SU-DHL-6 (cell line): Measurements from ENCODE around the gene HSDL1.

Experiments used
- EZH2phosphoT487 ChIP-seq: fragments of 200-600 bp; sonication (generic), shearing (Covaris generic); conservative IDR thresholded peaks from 2 replicates; pipeline ENCODE4 v1.6.1; 2018; ENCODE audit warnings: mild to moderate bottlenecking, antibody characterized with exemption, low read length, moderate library complexity, mixed read lengths
- TF ChIP-seq, protein P1 (sequence below): fragments of 200-600 bp; sonication (generic); IDR thresholded peaks from one replicate; pipeline ENCODE4 v1.5.1; 2017; ENCODE audit warnings: antibody characterized with exemption, mild to moderate bottlenecking, low read length, moderate library complexity; ENCODE audit not compliant: insufficient read depth, poor library complexity, severe bottlenecking

DNA sequence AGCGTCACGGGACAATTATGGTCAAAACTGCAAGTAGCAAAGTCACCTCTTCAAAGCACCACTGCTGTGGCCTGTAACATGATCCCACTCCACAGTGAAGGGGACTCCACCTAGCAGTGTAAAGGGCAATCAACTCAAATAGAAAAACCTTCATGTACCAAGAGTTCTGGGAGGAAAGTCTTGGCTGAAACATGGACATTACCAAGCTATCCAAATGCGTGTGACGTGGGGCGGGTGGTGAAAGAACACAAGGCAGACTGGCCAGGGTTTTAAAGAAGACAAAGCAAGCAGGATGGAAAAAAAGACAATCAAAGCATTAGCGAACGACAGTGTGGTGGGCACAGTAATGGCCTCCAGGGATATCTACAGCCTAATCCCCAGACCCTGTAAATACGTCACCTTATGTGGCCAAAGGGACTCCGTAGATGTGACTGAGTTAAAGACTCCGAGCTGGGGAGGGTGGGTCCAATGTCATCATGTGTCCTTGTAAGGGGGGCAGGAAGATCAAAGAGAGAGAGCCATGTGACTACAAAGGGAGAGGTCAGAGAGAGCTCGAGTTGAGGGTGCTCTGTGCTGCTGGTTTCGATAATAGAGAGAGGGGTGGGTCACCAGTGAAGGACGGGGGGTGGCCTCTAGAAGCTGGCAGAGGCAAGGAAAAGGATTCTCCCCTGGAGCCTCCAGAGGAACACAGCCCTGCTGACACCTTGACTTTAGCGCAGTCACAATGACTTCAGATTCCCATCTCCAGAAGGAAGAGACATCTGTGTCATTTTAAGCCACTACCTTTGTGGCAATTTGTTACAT, 6.0 kb downstream of the HSDL1 start:
- TF ChIP-seq, protein P1, sequence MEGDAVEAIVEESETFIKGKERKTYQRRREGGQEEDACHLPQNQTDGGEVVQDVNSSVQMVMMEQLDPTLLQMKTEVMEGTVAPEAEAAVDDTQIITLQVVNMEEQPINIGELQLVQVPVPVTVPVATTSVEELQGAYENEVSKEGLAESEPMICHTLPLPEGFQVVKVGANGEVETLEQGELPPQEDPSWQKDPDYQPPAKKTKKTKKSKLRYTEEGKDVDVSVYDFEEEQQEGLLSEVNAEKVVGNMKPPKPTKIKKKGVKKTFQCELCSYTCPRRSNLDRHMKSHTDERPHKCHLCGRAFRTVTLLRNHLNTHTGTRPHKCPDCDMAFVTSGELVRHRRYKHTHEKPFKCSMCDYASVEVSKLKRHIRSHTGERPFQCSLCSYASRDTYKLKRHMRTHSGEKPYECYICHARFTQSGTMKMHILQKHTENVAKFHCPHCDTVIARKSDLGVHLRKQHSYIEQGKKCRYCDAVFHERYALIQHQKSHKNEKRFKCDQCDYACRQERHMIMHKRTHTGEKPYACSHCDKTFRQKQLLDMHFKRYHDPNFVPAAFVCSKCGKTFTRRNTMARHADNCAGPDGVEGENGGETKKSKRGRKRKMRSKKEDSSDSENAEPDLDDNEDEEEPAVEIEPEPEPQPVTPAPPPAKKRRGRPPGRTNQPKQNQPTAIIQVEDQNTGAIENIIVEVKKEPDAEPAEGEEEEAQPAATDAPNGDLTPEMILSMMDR: no peak
- TF ChIP-seq EZH2phosphoT487: no peak
